HG03378 (cell line): Measurements from ENCODE around the gene BEND4.

ENCODE experiments used
- ATAC-seq: cut with Tn5 transposase; IDR thresholded peaks from one replicate; pipeline ENCODE4 v1.9.1; 2021; ENCODE audit warnings: mild to moderate bottlenecking, moderate library complexity; ENCODE audit not compliant: unreplicated experiment

Gene BEND4

GRCh38 chr4:42112846-42113245, 39.6 kb downstream of the BEND4 start:
- no peak for ATAC-seq

GRCh38 chr4:42104521-42104920, 47.9 kb downstream of the BEND4 start:
- no peak for ATAC-seq

DNA sequence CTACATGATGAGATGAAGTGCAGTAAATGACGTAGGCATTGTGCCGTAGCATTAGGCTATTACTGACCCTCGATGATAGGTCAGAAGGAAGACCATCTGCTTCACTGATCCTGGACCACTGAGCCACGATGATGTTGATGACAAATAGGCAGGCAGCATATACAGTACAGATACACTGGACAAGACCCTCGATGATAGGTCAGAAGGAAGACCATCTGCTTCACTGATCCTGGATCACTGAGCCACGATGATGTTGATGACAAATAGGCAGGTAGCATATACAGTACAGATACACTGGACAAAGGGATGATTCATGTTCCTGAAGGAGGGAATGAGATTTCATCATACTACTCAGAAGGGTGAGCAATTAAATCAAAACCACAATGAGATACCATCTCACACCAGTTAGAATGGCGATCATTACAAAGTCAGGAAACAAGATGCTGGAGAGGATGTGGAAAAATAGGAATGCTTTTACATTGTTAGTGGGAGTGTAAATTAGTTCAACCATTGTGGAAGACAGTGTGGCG, 50.9 kb downstream of the BEND4 start:
- ATAC-seq = no peak

DNA sequence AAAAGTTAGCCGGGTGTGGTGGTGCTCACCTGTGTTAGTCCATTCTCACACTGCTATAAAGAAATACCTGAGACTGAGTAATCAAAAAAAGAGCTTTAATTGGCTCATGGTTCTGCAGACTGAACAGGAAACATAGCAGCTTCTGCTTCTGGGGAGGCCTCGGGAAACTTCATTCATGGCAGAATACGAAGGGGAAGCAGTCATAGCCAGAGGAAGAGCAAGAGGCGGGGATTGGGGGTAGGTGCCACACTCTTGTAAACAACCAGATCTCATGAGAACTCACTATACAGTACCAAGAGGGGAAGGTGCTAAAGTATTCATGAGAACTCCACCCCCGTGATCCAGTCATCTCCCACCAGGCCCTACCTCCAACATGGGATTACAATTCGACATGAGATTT, 64.1 kb downstream of the BEND4 start:
- no peak for ATAC-seq

GRCh38 chr4:42083816-42084215, 68.6 kb downstream of the BEND4 start:
- no peak for ATAC-seq

DNA sequence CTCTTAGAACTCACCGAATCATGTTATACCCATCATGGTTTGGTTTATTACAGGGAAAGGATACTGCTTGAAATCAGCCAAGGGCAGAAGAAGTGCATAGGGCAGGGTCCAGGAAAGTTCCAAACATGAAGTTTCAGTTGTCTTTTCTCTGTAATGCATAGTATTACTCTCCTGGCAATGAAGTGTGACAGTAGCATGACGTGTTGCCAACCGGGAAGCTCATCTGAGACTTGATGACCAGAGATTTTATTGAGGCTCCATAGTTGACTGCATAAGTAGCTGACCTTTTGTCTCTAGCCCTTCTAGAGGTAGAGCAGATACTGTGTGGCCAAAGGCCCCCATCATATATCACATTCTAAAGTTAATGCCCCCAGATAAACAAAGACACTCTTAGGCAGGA, 72.1 kb downstream of the BEND4 start:
- ATAC-seq = no peak

GRCh38 chr4:42078184-42078801, 74.2 kb downstream of the BEND4 start:
- ATAC-seq = peak; percentile 95

DNA sequence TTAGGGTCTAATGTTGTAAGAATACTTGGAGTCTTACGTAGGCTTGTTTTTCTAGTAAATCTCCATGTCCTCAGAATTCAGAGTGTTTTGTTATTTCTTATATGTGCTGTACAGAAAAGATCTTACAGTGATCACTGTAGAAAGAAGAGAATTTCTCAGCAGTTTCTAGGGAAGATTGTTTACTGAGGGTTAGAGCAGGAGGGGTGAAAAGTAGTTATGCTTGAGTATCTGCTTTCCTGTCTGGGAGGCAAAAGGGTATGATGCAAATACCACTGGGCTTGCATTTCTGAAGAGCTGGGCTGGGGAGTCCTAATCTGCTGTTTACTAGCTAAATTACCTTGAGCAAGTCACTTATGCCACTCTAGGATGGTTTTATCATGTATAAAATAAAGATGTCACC, 78.2 kb downstream of the BEND4 start:
- ATAC-seq = no peak

GRCh38 chr4:42070463-42070862, 82.0 kb downstream of the BEND4 start:
- no peak for ATAC-seq

DNA sequence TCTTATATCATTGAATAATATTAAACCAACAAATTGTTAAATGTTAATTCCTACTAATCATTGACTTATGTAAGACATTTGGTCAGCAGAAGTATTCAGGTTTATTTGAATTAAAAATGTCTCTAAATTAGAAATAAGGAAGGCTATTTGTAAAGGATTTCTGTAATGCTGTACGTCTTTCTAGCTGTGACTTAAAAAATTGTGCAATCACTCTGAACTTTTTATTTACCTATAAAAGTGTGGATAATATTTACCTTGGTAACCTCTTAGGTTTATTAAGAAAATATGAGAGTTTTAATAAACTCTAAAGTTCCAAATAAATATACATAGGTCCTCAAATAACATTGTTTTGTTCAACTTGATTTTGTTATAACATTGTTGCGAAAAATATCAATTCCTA, 85.2 kb downstream of the BEND4 start:
- ATAC-seq = no peak

DNA sequence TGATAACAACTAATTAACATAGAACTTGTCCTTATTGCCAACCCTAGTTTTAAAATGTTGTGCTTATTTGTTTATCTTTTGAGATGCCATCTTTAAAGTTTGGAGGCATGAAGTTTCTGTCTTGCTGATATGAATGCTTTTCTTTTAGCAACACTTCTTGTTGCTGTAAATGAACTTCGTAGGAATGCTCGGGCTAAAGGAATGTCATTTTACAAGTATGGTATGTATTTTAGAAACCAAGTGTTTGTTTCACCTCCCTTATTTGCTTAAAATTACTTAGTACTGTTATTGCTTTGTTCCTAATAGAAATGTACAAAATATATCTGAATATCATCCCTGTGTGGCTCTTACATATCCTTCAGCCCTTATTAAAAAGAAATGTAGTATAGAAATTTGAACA, 86.1 kb downstream of the BEND4 start:
- no peak for ATAC-seq
